ENCODE measurements around the gene ZNF620. TPM values are rescaled to one million over a fixed set of nuclear protein-coding genes. Genes with fewer than 3 reads are reported as not detected.
"Not testable (repeated sequence)": the region's sequence is repeated elsewhere in the genome, so short reads cannot be mapped to it uniquely, and the experiment has no call there.

ZNF620 gene
- polyA plus RNA-seq, 2 of the 4 experiments (the other 2 are of a cell fraction) = 2.5 to 3.8 TPM

DNA sequence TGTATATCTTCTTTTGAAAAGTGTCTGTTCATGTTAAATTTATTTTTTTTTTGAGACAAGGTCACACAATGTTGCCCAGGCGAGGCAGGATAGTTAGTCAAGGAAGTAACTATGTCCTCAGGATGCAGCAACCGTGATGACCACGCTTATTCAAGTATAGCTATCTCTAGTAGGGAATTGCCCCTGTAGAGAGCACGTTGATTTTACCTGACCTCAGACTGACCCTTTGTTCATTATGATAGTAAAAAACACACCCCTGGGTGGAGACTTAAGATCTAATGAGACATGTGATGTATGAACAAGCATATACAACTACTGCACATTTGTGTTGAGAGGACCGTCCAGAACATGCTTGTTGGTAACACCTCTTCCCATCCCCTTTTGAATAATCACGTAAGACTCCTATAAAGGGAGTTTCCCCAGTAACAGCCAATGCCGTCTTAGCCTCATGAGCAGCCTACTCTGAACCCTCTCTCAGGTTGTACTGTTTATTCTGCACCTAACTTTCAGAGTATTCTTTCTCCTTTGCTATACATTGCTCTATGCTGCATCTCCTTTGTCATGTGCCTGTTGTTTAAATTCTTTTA, 51.8 kb downstream of the ZNF620 start:
- no peaks in the 10 kb centered on the region for H3K9me3 ChIP-seq
- FAIRE-seq = no peak

GRCh38 chr3:40562482-40562881, 56.6 kb downstream of the ZNF620 start:
- H3K4me3 ChIP-seq; H3K27ac ChIP-seq; H3K9me3 ChIP-seq; CTCF ChIA-PET; DNase-seq (ENCODE audit: low read depth in 1 of 2, low spot score in 1 of 2); POLR2A ChIA-PET; H3K4me1 ChIP-seq; H3K4me2 ChIP-seq; ATAC-seq; FAIRE-seq: not testable (repeated sequence)
- WGBS (ENCODE audit: missing lambda C conversion rate) = 73% methylated on average over 9 of the region's 9 CpGs

More for the DNA sequence above, 51.8 kb downstream of the ZNF620 start:
- 74% methylated on average over 7 of the region's 7 CpGs for WGBS (ENCODE audit: missing lambda C conversion rate)
- Histone ChIP-seq H3K27ac (no peak overlapping the region), H3K4me2 (no peak overlapping the region), H3K4me1 (no peaks in the 10 kb centered on the region), H3K4me3 (no peak overlapping the region)
- CTCF ChIA-PET = interaction anchor here (0.7 kb wide), 1 partner anchor 728 kb away, joined by 3 read pairs; no protein-coding TSS in a partner anchor
- POLR2A ChIA-PET = no interaction called here
- TF ChIP-seq HOXB5 (CRISPR knock-in tag; IDR thresholded peaks at IDR 0.05) = no peak
- TF ChIP-seq, protein P1, sequence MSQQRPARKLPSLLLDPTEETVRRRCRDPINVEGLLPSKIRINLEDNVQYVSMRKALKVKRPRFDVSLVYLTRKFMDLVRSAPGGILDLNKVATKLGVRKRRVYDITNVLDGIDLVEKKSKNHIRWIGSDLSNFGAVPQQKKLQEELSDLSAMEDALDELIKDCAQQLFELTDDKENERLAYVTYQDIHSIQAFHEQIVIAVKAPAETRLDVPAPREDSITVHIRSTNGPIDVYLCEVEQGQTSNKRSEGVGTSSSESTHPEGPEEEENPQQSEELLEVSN (IDR thresholded peaks at IDR 0.05; ENCODE audit: borderline replicate concordance, low read depth) = no peak
- no peak for ATAC-seq
- DNase-seq (ENCODE audit: low read depth in 1 of 2, low spot score in 1 of 2) = no peak

DNA sequence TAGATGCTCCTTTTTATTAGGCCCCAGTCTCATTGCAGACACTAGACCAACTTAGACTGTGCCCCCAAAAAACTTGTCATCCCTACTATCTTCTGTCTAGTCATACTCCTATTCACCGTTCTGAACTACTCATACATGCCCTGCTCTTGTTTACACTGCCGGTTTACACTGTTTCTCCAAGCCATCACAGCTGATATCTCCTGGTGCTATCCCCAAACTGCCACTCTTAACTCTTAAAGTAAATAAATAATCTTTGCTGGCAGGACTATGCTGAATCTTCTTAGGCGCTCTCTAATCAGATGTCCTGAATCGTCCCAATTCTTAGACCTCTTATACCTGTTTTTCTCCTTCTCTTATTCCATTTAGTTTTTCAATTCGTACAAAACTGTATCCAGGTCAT, 59.8 kb downstream of the ZNF620 start:
- 55% methylated on average over 5 of the region's 5 CpGs for WGBS (ENCODE audit: missing lambda C conversion rate)
- DNase-seq (ENCODE audit: low read depth in 1 of 2, low spot score in 1 of 2); POLR2A ChIA-PET; H3K9me3 ChIP-seq; H3K4me3 ChIP-seq; H3K4me2 ChIP-seq; FAIRE-seq; CTCF ChIA-PET; ATAC-seq; H3K27ac ChIP-seq; H3K4me1 ChIP-seq: not testable (repeated sequence)

GRCh38 chr3:40566694-40567093, 60.9 kb downstream of the ZNF620 start:
- Histone ChIP-seq H3K27ac (no peak overlapping the region), H3K4me3 (no peak overlapping the region), H3K9me3 (peaks cover 4% of the 10 kb centered on the region; the same call in 1 of the 3 replicates), H3K4me1 (no peaks in the 10 kb centered on the region), H3K4me2 (no peak overlapping the region)
- WGBS (ENCODE audit: missing lambda C conversion rate) = 31% methylated on average over 4 of the region's 4 CpGs
- FAIRE-seq (no peak), DNase-seq (ENCODE audit: low read depth in 1 of 2, low spot score in 1 of 2) (no peak), ATAC-seq (no peak)
- ChIA-PET POLR2A (no interaction called here), CTCF (interaction anchor here (1.3 to 3.9 kb wide), 2 partner anchors 14 to 17 kb away, joined by 4 to 14 read pairs; no protein-coding TSS in a partner anchor)
- TF ChIP-seq CEBPB (IDR thresholded peaks at IDR 0.05) (no peak), TP53 (CRISPR knock-in tag; IDR thresholded peaks at IDR 0.05) (no peak), ZSCAN20 (CRISPR knock-in tag; IDR thresholded peaks at IDR 0.05) (no peak), TFCP2L1 (CRISPR knock-in tag; IDR thresholded peaks at IDR 0.05) (no peak), GATA3 (IDR thresholded peaks at IDR 0.05; ENCODE audit: borderline replicate concordance) (no peak), MYC (IDR thresholded peaks at IDR 0.05; ENCODE audit: borderline replicate concordance, low read length) (no peak)

Small RNA genes lying within 50 kb of the gene (small RNA-seq; reads per million reads assigned to genes)
- gene RNU5B-2P = 0 to 1.3 (median 0) reads per million in 6 experiments

Other genes starting within 250 kb of the ZNF620 start
- gene EIF1B, start 196.3 kb upstream of the ZNF620 start, polyA plus RNA-seq (2011; rRNA removed) = 36.9 and 42.1 TPM in 2 replicates
- 44.5 to 46.0 TPM (median 45.7 TPM) in 3 replicates for gene EIF1B, start 196.3 kb upstream of the ZNF620 start, polyA plus RNA-seq (2017; fragmentation: RNase III; extraction: RNeasy Plus Mini Kit Qiagen cat#74134 plus additional on column Dnase treatment)
- not detected in 2 replicates for gene ENTPD3, start 118.9 kb upstream of the ZNF620 start, polyA plus RNA-seq (2011; rRNA removed)
- gene ENTPD3, start 118.9 kb upstream of the ZNF620 start, polyA plus RNA-seq (2017; fragmentation: RNase III; extraction: RNeasy Plus Mini Kit Qiagen cat#74134 plus additional on column Dnase treatment) = not detected in 3 replicates
- 345 and 488 TPM in 2 replicates for gene RPL14, start 48.7 kb upstream of the ZNF620 start, polyA plus RNA-seq (2011; rRNA removed)
- 673 to 717 TPM (median 682 TPM) in 3 replicates for gene RPL14, start 48.7 kb upstream of the ZNF620 start, polyA plus RNA-seq (2017; fragmentation: RNase III; extraction: RNeasy Plus Mini Kit Qiagen cat#74134 plus additional on column Dnase treatment)
- gene ZNF619, start 28.9 kb upstream of the ZNF620 start, polyA plus RNA-seq (2011; rRNA removed) = 4.1 and 5.1 TPM in 2 replicates
- 2.2 TPM in 3 replicates for gene ZNF619, start 28.9 kb upstream of the ZNF620 start, polyA plus RNA-seq (2017; fragmentation: RNase III; extraction: RNeasy Plus Mini Kit Qiagen cat#74134 plus additional on column Dnase treatment)
- gene ZNF621, start 18.9 kb downstream of the ZNF620 start, polyA plus RNA-seq (2011; rRNA removed) = 14.8 and 16.1 TPM in 2 replicates
- gene ZNF621, start 18.9 kb downstream of the ZNF620 start, polyA plus RNA-seq (2017; fragmentation: RNase III; extraction: RNeasy Plus Mini Kit Qiagen cat#74134 plus additional on column Dnase treatment) = 6.8 to 7.3 TPM (median 7.3 TPM) in 3 replicates